Nephron progenitor cell (in vitro differentiated cells): ENCODE data around the gene DAB2IP.

ENCODE experiments used
- DNase-seq: peaks from one replicate; pipeline ENCODE4 v3.0.0; 2021
- H3K27ac Mint-ChIP-seq: 2 replicates; pipeline ENCODE4 v1.8.0; 2021; ENCODE audit warnings: mild to moderate bottlenecking, moderate library complexity, mixed read lengths
- H3K27me3 Mint-ChIP-seq: 2 replicates; pipeline ENCODE4 v1.8.0; 2021; ENCODE audit warnings: mild to moderate bottlenecking, low read depth, mixed read lengths; ENCODE audit not compliant: poor library complexity
- H3K36me3 Mint-ChIP-seq: 2 replicates; pipeline ENCODE4 v1.8.0; 2021; ENCODE audit warnings: low read depth, mixed read lengths
- H3K4me1 Mint-ChIP-seq: 2 replicates; pipeline ENCODE4 v1.8.0; 2021; ENCODE audit warnings: mixed read lengths
- H3K4me3 Mint-ChIP-seq: 2 replicates; pipeline ENCODE4 v1.8.0; 2021; ENCODE audit warnings: mild to moderate bottlenecking, moderate library complexity, mixed read lengths
- H3K9me3 Mint-ChIP-seq: 2 replicates; pipeline ENCODE4 v1.8.0; 2021; ENCODE audit warnings: mild to moderate bottlenecking, moderate library complexity, mixed read lengths
- CTCF ChIP-seq: fragments of 200-600 bp; sonication (generic); IDR thresholded peaks from 2 replicates; pipeline ENCODE4 v1.5.0; 2021; ENCODE audit warnings: antibody characterized with exemption

The DAB2IP gene

GRCh38 chr9:121773954-121774714, 122.7 kb downstream of the DAB2IP start:
- Mint-ChIP-seq H3K9me3 (peaks cover 4% of the 10 kb centered on the region), H3K36me3 (peaks cover 55% of the 10 kb centered on the region), H3K27ac (no peak overlapping the region), H3K4me3 (no peak overlapping the region), H3K4me1 (peaks cover 2% of the 10 kb centered on the region), H3K27me3 (no peaks in the 10 kb centered on the region)
- DNase-seq: no peak
- TF ChIP-seq CTCF: no peak

DNA sequence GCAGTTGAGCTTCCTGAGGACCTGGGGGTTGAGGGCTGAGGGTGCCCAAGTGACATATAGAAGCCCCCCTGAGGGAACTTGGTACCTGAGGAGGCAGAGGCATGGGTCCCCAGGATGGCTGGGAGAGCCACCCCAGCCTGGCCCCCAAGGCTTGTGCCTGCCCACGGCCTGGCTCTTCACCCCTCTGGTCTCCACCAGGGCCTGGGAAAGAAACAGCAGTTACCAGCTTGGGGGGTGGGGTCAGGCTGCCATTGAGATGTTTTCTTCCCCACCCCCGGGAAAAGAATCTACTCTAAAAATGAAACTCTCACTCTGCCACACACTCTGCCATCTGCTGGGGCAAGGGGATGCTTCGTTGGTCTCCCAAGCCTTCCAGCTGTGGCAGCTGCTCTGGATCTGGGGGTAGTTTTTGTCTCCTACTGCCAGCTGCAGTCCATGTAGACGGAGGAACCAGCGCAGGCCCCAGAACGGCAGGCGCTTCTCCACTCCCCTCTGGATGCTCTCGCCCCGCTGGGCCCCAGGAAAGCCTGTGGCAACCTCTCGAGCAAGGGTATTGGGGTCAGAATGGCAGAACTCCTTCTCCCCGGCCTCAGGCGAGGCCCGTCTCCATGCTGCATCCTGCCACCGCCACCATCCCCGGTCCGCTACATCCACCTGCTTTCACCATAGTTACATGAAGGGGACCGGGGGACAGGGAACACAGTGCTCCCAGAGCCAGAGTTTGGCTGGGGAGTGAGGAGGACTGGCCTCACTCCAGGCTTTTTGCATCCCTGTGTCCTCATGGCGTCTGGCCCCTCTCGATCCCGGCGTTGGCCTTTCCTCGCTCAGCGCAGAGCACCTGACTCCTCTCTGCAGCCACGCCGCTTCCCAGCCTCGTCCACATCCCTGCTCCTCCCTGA, 123.5 kb downstream of the DAB2IP start:
- H3K36me3 Mint-ChIP-seq: peaks cover 57% of the 10 kb centered on the region

GRCh38 chr9:121776001-121776738, 124.7 kb downstream of the DAB2IP start:
- Mint-ChIP-seq H3K9me3 (peaks cover 4% of the 10 kb centered on the region), H3K4me3 (no peak overlapping the region), H3K36me3 (peaks cover 67% of the 10 kb centered on the region), H3K27ac (peak overlapping the region; percentile 74), H3K27me3 (peaks cover under 1% of the 10 kb centered on the region), H3K4me1 (peaks cover 23% of the 10 kb centered on the region)
- TF ChIP-seq CTCF: no peak
- DNase-seq: no peak

More for the DNA sequence above, 123.5 kb downstream of the DAB2IP start:
- DNase-seq: no peak
- no peaks in the 10 kb centered on the region for H3K27me3 Mint-ChIP-seq
- no peak overlapping the region for H3K4me3 Mint-ChIP-seq
- no peak for TF ChIP-seq CTCF
- H3K9me3 Mint-ChIP-seq: peaks cover 4% of the 10 kb centered on the region
- peak overlapping the region; percentile 70 for H3K27ac Mint-ChIP-seq
- peaks cover 11% of the 10 kb centered on the region for H3K4me1 Mint-ChIP-seq

GRCh38 chr9:121776739-121777637, 125.6 kb downstream of the DAB2IP start:
- TF ChIP-seq CTCF: no peak
- H3K9me3 Mint-ChIP-seq: peaks cover 4% of the 10 kb centered on the region
- H3K27ac Mint-ChIP-seq: no peak overlapping the region
- peaks cover 6% of the 10 kb centered on the region for H3K27me3 Mint-ChIP-seq
- DNase-seq: no peak
- peaks cover 26% of the 10 kb centered on the region for H3K4me1 Mint-ChIP-seq
- no peak overlapping the region for H3K4me3 Mint-ChIP-seq
- peaks cover 63% of the 10 kb centered on the region for H3K36me3 Mint-ChIP-seq
